ENCODE measurements around the gene MVP. TPM values are rescaled to one million over a fixed set of nuclear protein-coding genes. Genes with fewer than 3 reads are reported as not detected.

Gene MVP
- total and polyA plus RNA-seq, 2 experiments from 2014 or later, result 121 to 146 TPM

GRCh38 chr16:29834079-29834478, 13.8 kb downstream of the MVP start:
- no peaks in the 10 kb centered on the region for H3K9me3 ChIP-seq (ENCODE audit: low read depth)
- DNase-seq (ENCODE audit: low spot score), result no peak
- H3K4me1 ChIP-seq (ENCODE audit: insufficient read depth), result peaks cover 9% of the 10 kb centered on the region
- WGBS (ENCODE audit: low lambda C conversion rate, missing lambda C conversion rate), result 97% methylated on average over 4 of the region's 5 CpGs
- H3K9me2 ChIP-seq (replicated peaks; ENCODE audit: insufficient read depth), result no peaks in the 10 kb centered on the region
- TF ChIP-seq, protein P1, sequence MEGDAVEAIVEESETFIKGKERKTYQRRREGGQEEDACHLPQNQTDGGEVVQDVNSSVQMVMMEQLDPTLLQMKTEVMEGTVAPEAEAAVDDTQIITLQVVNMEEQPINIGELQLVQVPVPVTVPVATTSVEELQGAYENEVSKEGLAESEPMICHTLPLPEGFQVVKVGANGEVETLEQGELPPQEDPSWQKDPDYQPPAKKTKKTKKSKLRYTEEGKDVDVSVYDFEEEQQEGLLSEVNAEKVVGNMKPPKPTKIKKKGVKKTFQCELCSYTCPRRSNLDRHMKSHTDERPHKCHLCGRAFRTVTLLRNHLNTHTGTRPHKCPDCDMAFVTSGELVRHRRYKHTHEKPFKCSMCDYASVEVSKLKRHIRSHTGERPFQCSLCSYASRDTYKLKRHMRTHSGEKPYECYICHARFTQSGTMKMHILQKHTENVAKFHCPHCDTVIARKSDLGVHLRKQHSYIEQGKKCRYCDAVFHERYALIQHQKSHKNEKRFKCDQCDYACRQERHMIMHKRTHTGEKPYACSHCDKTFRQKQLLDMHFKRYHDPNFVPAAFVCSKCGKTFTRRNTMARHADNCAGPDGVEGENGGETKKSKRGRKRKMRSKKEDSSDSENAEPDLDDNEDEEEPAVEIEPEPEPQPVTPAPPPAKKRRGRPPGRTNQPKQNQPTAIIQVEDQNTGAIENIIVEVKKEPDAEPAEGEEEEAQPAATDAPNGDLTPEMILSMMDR (IDR thresholded peaks at IDR 0.05; ENCODE audit: poor library complexity), result no peak
- no peak for TF ChIP-seq EZH2 (IDR thresholded peaks at IDR 0.05; ENCODE audit: borderline replicate concordance)
- TF ChIP-seq EZH2phosphoT487 (IDR thresholded peaks at IDR 0.05; ENCODE audit: low read depth, severe bottlenecking, unreplicated experiment), result no peak
- peaks cover 5% of the 10 kb centered on the region for H3K79me2 ChIP-seq
- no peaks in the 10 kb centered on the region for H4K20me1 ChIP-seq (ENCODE audit: insufficient read depth, poor library complexity, severe bottlenecking)
- H2AFZ ChIP-seq, result no peak overlapping the region
- H3K27ac ChIP-seq, result no peak overlapping the region
- H3K27me3 ChIP-seq, result no peaks in the 10 kb centered on the region
- no peak overlapping the region for H3K4me3 ChIP-seq
- no peak overlapping the region for H3K4me2 ChIP-seq
- H3K36me3 ChIP-seq (replicated peaks; ENCODE audit: insufficient read depth, low read depth), result no peaks in the 10 kb centered on the region

GRCh38 chr16:29835926-29836325, 15.7 kb downstream of the MVP start:
- Histone ChIP-seq H3K27me3 (no peaks in the 10 kb centered on the region), H2AFZ (no peak overlapping the region), H3K4me3 (no peak overlapping the region), H4K20me1 (ENCODE audit: insufficient read depth, poor library complexity, severe bottlenecking) (no peaks in the 10 kb centered on the region), H3K27ac (no peak overlapping the region), H3K4me2 (no peak overlapping the region), H3K4me1 (ENCODE audit: insufficient read depth) (no peaks in the 10 kb centered on the region), H3K9me3 (ENCODE audit: low read depth) (no peaks in the 10 kb centered on the region), H3K9me2 (replicated peaks; ENCODE audit: insufficient read depth) (no peaks in the 10 kb centered on the region), H3K79me2 (peaks cover under 1% of the 10 kb centered on the region), H3K36me3 (replicated peaks; ENCODE audit: insufficient read depth, low read depth) (no peaks in the 10 kb centered on the region)
- 93% methylated on average over 7 of the region's 7 CpGs for WGBS (ENCODE audit: low lambda C conversion rate, missing lambda C conversion rate)
- DNase-seq (ENCODE audit: low spot score), result no peak
- TF ChIP-seq EZH2phosphoT487 (IDR thresholded peaks at IDR 0.05; ENCODE audit: low read depth, severe bottlenecking, unreplicated experiment) (no peak), EZH2 (IDR thresholded peaks at IDR 0.05; ENCODE audit: borderline replicate concordance) (no peak)
- TF ChIP-seq, protein P1 (IDR thresholded peaks at IDR 0.05; ENCODE audit: poor library complexity), result no peak

DNA sequence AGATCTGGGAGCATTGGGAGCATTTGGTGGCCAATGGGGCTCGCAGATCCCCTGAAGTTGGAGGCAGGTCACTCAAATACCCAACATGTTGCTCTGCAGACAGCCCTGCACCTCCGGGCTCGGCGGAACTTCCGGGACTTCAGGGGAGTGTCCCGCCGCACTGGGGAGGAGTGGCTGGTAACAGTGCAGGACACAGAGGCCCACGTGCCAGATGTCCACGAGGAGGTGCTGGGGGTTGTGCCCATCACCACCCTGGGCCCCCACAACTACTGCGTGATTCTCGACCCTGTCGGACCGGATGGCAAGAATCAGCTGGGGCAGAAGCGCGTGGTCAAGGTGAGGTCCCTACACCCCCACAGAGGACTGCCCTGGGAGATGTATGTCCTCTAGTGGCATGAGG, 16.4 kb downstream of the MVP start:
- Histone ChIP-seq H3K4me2 (no peak overlapping the region), H3K9me3 (ENCODE audit: low read depth) (no peaks in the 10 kb centered on the region), H3K9me2 (replicated peaks; ENCODE audit: insufficient read depth) (no peaks in the 10 kb centered on the region), H3K36me3 (replicated peaks; ENCODE audit: insufficient read depth, low read depth) (no peaks in the 10 kb centered on the region), H3K4me1 (ENCODE audit: insufficient read depth) (no peaks in the 10 kb centered on the region), H3K27me3 (no peaks in the 10 kb centered on the region), H3K79me2 (no peaks in the 10 kb centered on the region), H3K4me3 (no peak overlapping the region), H3K27ac (no peak overlapping the region), H4K20me1 (ENCODE audit: insufficient read depth, poor library complexity, severe bottlenecking) (no peaks in the 10 kb centered on the region), H2AFZ (no peak overlapping the region)
- no peak for DNase-seq (ENCODE audit: low spot score)
- 92% methylated on average over 15 of the region's 15 CpGs for WGBS (ENCODE audit: low lambda C conversion rate, missing lambda C conversion rate)
- TF ChIP-seq EZH2phosphoT487 (IDR thresholded peaks at IDR 0.05; ENCODE audit: low read depth, severe bottlenecking, unreplicated experiment), result no peak
- TF ChIP-seq, protein P1 (IDR thresholded peaks at IDR 0.05; ENCODE audit: poor library complexity), result no peak
- TF ChIP-seq EZH2 (IDR thresholded peaks at IDR 0.05; ENCODE audit: borderline replicate concordance), result no peak

DNA sequence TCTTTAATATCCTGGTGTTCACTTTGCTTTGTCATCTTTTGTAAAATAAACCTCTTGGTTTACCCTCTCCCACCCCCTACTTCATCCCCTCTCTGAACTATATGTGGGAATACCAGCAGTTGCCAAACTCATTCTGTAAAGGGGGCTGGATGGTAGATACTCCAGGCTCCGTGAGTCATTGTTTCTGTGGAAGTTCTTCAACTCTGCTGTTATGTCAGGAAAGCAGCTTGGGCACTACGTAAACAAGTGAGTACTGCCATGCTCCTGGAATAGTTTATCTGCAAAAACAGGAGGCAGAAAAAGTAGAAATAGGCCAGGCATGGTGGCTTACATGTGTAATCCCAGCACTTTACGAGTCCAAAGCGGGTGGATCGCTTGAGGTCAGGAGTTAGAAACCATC, 17.6 kb downstream of the MVP start:
- Histone ChIP-seq H3K9me3 (ENCODE audit: low read depth) (no peaks in the 10 kb centered on the region), H3K4me2 (no peak overlapping the region), H4K20me1 (ENCODE audit: insufficient read depth, poor library complexity, severe bottlenecking) (no peaks in the 10 kb centered on the region), H3K36me3 (replicated peaks; ENCODE audit: insufficient read depth, low read depth) (no peaks in the 10 kb centered on the region), H3K27ac (no peak overlapping the region), H3K79me2 (no peaks in the 10 kb centered on the region), H3K9me2 (replicated peaks; ENCODE audit: insufficient read depth) (no peaks in the 10 kb centered on the region), H3K4me1 (ENCODE audit: insufficient read depth) (no peaks in the 10 kb centered on the region), H2AFZ (no peak overlapping the region), H3K27me3 (no peaks in the 10 kb centered on the region), H3K4me3 (no peak overlapping the region)
- TF ChIP-seq, protein P1 (IDR thresholded peaks at IDR 0.05; ENCODE audit: poor library complexity), result no peak
- TF ChIP-seq EZH2 (IDR thresholded peaks at IDR 0.05; ENCODE audit: borderline replicate concordance) (no peak), EZH2phosphoT487 (IDR thresholded peaks at IDR 0.05; ENCODE audit: low read depth, severe bottlenecking, unreplicated experiment) (no peak)
- peak; percentile 46 for DNase-seq (ENCODE audit: low spot score)
- 75% methylated on average over 5 of the region's 5 CpGs for WGBS (ENCODE audit: low lambda C conversion rate, missing lambda C conversion rate)
